OCI-LY3 (cell line): ENCODE results near the gene OLA1.

ENCODE experiments used
- H2AFZ ChIP-seq: fragments of 200-600, 300-600 bp; shearing (Covaris generic); 2 replicates; pipeline ENCODE4 v1.6.0; 2014; ENCODE audit warnings: antibody characterized with exemption, low read depth, low read length
- H3K27ac ChIP-seq: fragments of 200-600, 300-600 bp; sonication (generic); 2 replicates; pipeline ENCODE4 v1.5.1; 2014; ENCODE audit warnings: mild to moderate bottlenecking, low read length, moderate library complexity, mixed read lengths
- H3K27me3 ChIP-seq: fragments of 200-600, 300-600 bp; sonication (generic); 2 replicates; pipeline ENCODE4 v1.6.1; 2014; ENCODE audit warnings: low read depth, low read length, mixed read lengths
- H3K36me3 ChIP-seq: fragments of 200-600, 300-600 bp; sonication (generic); replicated peaks from 2 replicates; pipeline ENCODE3; 2014; ENCODE audit warnings: low read depth, low read length, mixed read lengths
- H3K4me1 ChIP-seq: fragments of 300-600, 200-600 bp; sonication (generic); 2 replicates; pipeline ENCODE4 v1.6.1; 2014; ENCODE audit warnings: low read length, mixed read lengths
- H3K4me2 ChIP-seq: fragments of 200-600, 300-600 bp; sonication (generic); 2 replicates; pipeline ENCODE4 v1.6.1; 2014; ENCODE audit warnings: low read length, mixed read lengths
- H3K4me3 ChIP-seq: fragments of 300-600, 200-600 bp; sonication (generic); 2 replicates; pipeline ENCODE4 v1.5.1; 2014; ENCODE audit warnings: antibody characterized with exemption, mild to moderate bottlenecking, low read length, moderate library complexity
- H3K79me2 ChIP-seq: fragments of 300-600, 200-600 bp; shearing (Covaris generic); 2 replicates; pipeline ENCODE4 v1.6.1; 2014; ENCODE audit warnings: mild to moderate bottlenecking, low read length, mixed read lengths
- H3K9ac ChIP-seq: fragments of 300-600, 200-600 bp; shearing (Covaris generic); 2 replicates; pipeline ENCODE4 v1.6.0; 2014; ENCODE audit warnings: mild to moderate bottlenecking, low read length, moderate library complexity
- H3K9me3 ChIP-seq: fragments of 200-600, 300-600 bp; shearing (Covaris generic); 2 replicates; pipeline ENCODE4 v1.6.1; 2014; ENCODE audit warnings: low read length, mixed read lengths; ENCODE audit not compliant: insufficient read depth
- H4K20me1 ChIP-seq: fragments of 200-600, 300-600 bp; sonication (generic); 2 replicates; pipeline ENCODE4 v1.6.1; 2016; ENCODE audit warnings: low read length, mixed read lengths; ENCODE audit not compliant: insufficient read depth
- EZH2phosphoT487 ChIP-seq: fragments of 200-600 bp; shearing (Covaris generic); IDR thresholded peaks from 2 replicates; pipeline ENCODE4 v1.6.1; 2018; ENCODE audit warnings: antibody characterized with exemption, mixed run types, low read depth
- TF ChIP-seq, protein P1 (sequence below): fragments of 200-600, 300-600 bp; sonication (generic); IDR thresholded peaks from 2 replicates; pipeline ENCODE4 v1.5.1; 2014; ENCODE audit warnings: antibody characterized with exemption, low read length, low read depth

OLA1 gene

DNA sequence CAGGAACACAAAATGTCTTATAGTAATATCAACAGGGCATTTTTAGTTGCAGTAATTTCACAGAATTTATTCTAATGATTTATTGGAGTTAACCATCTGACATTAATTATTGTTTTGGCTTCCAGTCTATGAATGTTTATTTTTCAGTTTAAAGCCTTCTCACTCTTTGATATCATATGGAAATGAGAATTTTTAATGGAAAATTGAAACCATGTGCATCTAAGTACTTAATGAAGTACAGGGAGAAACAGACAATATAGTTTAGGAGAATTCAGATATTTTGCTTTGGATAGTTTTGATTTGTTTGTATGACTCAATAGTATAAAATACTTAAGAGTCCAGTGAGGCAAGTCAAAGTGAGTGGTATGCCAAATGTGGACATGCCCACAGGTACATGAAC, 126.1 kb downstream of the OLA1 start:
- Histone ChIP-seq H3K79me2 (no peaks in the 10 kb centered on the region), H3K4me3 (no peak overlapping the region), H3K27me3 (no peaks in the 10 kb centered on the region), H3K9ac (no peak overlapping the region), H2AFZ (no peak overlapping the region), H3K4me2 (no peak overlapping the region), H3K27ac (no peak overlapping the region), H4K20me1 (no peaks in the 10 kb centered on the region), H3K9me3 (no peaks in the 10 kb centered on the region), H3K36me3 (no peaks in the 10 kb centered on the region), H3K4me1 (peaks cover 5% of the 10 kb centered on the region; the same call in 1 of the 2 replicates)
- TF ChIP-seq, protein P1, sequence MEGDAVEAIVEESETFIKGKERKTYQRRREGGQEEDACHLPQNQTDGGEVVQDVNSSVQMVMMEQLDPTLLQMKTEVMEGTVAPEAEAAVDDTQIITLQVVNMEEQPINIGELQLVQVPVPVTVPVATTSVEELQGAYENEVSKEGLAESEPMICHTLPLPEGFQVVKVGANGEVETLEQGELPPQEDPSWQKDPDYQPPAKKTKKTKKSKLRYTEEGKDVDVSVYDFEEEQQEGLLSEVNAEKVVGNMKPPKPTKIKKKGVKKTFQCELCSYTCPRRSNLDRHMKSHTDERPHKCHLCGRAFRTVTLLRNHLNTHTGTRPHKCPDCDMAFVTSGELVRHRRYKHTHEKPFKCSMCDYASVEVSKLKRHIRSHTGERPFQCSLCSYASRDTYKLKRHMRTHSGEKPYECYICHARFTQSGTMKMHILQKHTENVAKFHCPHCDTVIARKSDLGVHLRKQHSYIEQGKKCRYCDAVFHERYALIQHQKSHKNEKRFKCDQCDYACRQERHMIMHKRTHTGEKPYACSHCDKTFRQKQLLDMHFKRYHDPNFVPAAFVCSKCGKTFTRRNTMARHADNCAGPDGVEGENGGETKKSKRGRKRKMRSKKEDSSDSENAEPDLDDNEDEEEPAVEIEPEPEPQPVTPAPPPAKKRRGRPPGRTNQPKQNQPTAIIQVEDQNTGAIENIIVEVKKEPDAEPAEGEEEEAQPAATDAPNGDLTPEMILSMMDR: no peak

GRCh38 chr2:174121612-174122011, 126.7 kb downstream of the OLA1 start:
- H3K9me3 ChIP-seq: no peaks in the 10 kb centered on the region
- H2AFZ ChIP-seq: no peak overlapping the region
- peaks cover 5% of the 10 kb centered on the region; the same call in 1 of the 2 replicates for H3K4me1 ChIP-seq
- no peak for TF ChIP-seq EZH2phosphoT487
- TF ChIP-seq, protein P1: no peak
- no peaks in the 10 kb centered on the region for H3K36me3 ChIP-seq
- no peaks in the 10 kb centered on the region for H3K79me2 ChIP-seq
- no peak overlapping the region for H3K27ac ChIP-seq
- no peak overlapping the region for H3K9ac ChIP-seq
- H3K27me3 ChIP-seq: no peaks in the 10 kb centered on the region
- no peak overlapping the region for H3K4me2 ChIP-seq
- no peaks in the 10 kb centered on the region for H4K20me1 ChIP-seq
- H3K4me3 ChIP-seq: no peak overlapping the region

DNA sequence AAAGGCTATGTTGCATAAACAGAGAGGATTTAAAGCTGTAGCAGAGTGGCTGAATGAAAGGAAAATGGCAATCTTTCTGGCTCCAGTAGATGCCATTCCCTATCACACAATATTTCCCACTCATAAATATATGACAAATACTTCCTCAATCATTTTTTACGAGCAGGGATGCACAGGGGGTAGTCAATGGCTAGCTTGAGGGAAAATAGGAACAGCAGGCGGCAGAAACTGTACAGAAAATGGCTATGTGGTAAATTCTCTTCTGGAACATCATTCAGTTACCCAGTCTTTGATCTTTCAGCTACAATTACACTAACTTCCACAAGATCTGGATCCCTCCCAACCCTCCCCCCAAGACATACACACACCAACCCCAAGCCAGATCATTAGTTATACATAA, 127.2 kb downstream of the OLA1 start:
- H3K4me2 ChIP-seq: no peak overlapping the region
- no peaks in the 10 kb centered on the region for H4K20me1 ChIP-seq
- no peak overlapping the region for H3K27ac ChIP-seq
- no peak overlapping the region for H3K9ac ChIP-seq
- peaks cover 5% of the 10 kb centered on the region; the same call in 1 of the 2 replicates for H3K4me1 ChIP-seq
- no peak overlapping the region for H3K4me3 ChIP-seq
- H3K9me3 ChIP-seq: no peaks in the 10 kb centered on the region
- H3K27me3 ChIP-seq: no peaks in the 10 kb centered on the region
- no peaks in the 10 kb centered on the region for H3K36me3 ChIP-seq
- H3K79me2 ChIP-seq: no peaks in the 10 kb centered on the region
- no peak overlapping the region for H2AFZ ChIP-seq
- TF ChIP-seq, protein P1: no peak
- no peak for TF ChIP-seq EZH2phosphoT487

- H3K4me2 ChIP-seq: no peak overlapping the region
Observed at GRCh38 chr2:174120346-174120745, 128.0 kb downstream of the OLA1 start.

More at GRCh38 chr2:174120346-174120745, 128.0 kb downstream of the OLA1 start:
- H3K27me3 ChIP-seq: no peaks in the 10 kb centered on the region
- no peaks in the 10 kb centered on the region for H4K20me1 ChIP-seq
- no peak overlapping the region for H3K9ac ChIP-seq
- TF ChIP-seq, protein P1: no peak
- TF ChIP-seq EZH2phosphoT487: no peak
- H3K4me3 ChIP-seq: no peak overlapping the region
- no peaks in the 10 kb centered on the region for H3K79me2 ChIP-seq
- H3K36me3 ChIP-seq: no peaks in the 10 kb centered on the region
- H2AFZ ChIP-seq: no peak overlapping the region
- no peaks in the 10 kb centered on the region for H3K9me3 ChIP-seq
- no peak overlapping the region for H3K27ac ChIP-seq
- H3K4me1 ChIP-seq: peaks cover 5% of the 10 kb centered on the region; the same call in 1 of the 2 replicates
